Stromal cell of bone marrow (primary cell): Measurements from ENCODE around the gene TMEM131.
A peak's percentile ranks its signal among the peaks of the same experiment; 100 is the strongest.
"Not testable (repeated sequence)": the region's sequence is repeated elsewhere in the genome, so short reads cannot be mapped to it uniquely, and the experiment has no call there.

Experiments
- DNase-seq: peaks from one replicate; pipeline ENCODE4 v3.0.0-alpha.2; 2012; ENCODE audit warnings: low read depth

The TMEM131 gene

GRCh38 chr2:97995734-97996624 is at the start of gene TMEM131:
TMEM131 (minus strand) TSS chr2:97995948; CDS start chr2:97995662, 286 bp downstream.
- peak; percentile 85 for DNase-seq

GRCh38 chr2:98044730-98045129 is 49.0 kb upstream of the TMEM131 start:
- DNase-seq = not testable (repeated sequence)

GRCh38 chr2:98043101-98043500 is 47.4 kb upstream of the TMEM131 start:
- no peak for DNase-seq

DNA sequence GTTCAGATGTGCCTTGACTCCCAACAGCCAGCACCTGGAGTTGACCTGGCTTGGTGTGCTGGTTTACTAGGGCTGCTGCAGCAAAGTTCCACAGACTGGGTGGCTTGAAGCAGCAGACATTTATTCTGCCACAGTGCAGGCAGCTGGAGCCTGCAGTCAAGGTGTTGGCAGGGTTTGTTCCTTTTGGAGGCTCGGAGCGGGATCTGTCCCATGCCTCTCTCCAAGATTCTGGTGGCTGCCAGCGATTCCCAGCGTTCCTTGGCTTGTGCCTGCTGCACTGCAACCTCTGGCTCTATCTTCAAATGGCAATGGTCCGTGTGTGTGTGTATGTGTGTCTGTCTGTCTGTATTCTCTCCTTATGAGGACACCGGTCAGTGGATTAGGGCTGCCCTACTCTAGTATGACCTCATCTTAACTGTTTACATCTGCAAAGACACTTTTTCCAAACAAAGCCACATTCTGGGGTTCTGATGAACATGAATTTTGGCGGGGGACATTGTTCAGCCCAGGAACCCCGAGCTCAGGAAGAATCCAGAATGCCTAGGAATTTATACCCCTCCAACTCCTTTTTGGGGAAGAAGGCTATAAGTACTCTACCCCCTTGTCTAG is 44.7 kb upstream of the TMEM131 start:
- DNase-seq = no peak

GRCh38 chr2:98039085-98039756 is 43.5 kb upstream of the TMEM131 start:
- DNase-seq = no peak

GRCh38 chr2:98037666-98038336 is 42.1 kb upstream of the TMEM131 start:
- DNase-seq = no peak

- DNase-seq = no peak
Observed at GRCh38 chr2:98037206-98037605, 41.5 kb upstream of the TMEM131 start.

- no peak for DNase-seq
Observed at GRCh38 chr2:98036349-98037000, 40.7 kb upstream of the TMEM131 start.

- no peak for DNase-seq
Observed at GRCh38 chr2:98034745-98035144, 39.0 kb upstream of the TMEM131 start.

DNA sequence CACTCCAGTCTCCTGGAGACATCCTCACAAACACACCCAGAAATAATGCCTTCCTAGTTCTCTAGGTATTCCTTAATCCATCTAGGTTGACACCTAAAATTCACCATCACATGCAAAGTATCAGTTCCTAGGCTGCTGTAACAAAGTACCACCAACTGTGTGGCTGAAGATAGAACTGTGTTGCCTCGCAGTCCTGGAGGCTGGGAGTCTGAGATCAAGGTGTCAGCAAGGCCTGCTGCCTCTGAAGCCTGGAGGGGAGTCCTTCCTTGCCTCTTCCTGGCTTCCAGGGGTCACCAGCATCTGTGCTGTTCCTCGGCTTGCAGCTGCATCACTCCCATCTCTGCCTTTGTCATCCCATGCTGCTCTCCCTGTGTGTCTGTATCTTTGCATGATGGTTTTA is 36.3 kb upstream of the TMEM131 start:
- DNase-seq = no peak

DNA sequence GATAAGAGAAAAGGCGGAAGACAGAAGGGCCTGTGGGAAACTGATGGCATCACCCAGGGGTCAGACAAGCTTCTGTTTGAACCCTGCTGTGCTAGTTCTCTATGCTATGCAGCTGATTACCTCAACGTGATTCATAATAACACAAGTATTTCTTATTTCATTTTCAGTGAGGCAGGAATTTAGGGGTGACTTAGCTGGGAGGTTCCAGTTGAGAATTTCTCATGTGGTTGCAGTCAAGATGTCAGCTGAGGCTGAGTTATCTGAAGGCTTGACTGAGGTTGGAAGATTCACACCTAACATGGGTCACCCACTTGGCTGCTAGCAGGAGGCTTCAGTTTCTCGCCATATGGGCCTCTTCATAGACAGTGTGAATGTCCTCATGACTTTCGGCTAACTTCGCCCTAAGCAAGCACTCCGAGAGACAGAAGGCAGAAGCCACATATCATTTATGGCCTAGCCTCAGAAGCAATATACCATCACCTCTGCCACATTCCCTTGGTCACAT is 34.0 kb upstream of the TMEM131 start:
- no peak for DNase-seq

DNA sequence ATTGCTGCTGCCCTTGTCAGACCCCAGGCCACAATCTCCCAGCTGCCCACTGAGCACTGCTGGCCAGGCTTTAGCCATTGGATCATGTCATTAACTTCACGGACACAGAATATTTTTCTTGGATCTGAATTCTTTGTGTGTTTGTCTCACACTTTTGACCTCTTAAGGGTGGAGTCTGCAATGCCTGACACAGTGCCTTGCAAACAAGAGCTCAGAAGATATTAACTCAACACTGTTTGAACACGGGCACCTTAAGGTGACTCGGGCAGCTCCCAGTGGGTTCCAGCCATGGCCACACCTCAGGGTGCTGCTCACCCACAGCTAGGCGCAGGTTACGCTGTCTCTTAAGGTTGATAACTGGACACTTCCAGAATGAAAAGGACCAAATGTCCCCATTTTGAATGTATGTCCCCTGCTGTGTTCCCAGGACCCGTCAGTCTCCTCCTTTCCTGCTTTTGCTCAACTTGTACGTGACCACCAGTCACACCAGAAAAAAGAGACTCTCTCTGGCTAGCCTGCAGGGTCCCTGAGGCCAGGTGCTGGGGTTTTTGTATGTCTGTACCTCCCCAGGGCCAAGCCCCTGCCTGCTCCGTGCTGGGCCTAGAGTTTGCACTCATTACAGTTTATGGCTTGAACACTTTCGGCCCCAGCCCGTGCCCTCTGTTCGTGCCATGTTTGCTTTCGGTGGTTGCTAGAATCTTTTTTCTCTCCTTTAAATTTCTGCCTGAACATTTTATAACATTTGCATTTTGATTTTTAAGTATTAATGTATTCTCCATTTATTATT is 33.4 kb upstream of the TMEM131 start:
- no peak for DNase-seq

DNA sequence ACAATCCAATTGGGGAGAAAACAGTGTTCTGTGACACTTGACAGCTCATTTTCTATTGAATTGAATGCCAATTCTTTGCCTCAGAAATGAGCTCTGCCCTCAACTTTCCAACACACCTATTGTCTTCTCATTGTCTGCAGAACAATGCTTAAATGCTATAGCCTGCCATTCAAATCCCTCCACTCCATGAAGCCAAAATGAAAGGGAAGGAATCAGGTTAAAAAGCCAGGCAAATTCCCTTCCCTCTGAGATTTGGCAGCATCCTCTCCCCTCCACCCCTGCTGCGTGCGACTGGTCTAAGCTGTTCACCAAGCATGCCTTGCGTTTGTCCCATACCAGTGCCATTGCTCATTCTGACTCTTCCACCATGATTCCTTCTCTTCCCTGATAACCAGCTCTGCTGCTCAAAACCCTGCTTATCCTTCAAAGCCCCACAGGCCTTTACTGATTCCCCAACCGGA is 32.4 kb upstream of the TMEM131 start:
- DNase-seq = no peak

GRCh38 chr2:98027538-98027937 is 31.8 kb upstream of the TMEM131 start:
- no peak for DNase-seq

- DNase-seq = no peak
Observed at GRCh38 chr2:98026927-98027522, 31.3 kb upstream of the TMEM131 start.

DNA sequence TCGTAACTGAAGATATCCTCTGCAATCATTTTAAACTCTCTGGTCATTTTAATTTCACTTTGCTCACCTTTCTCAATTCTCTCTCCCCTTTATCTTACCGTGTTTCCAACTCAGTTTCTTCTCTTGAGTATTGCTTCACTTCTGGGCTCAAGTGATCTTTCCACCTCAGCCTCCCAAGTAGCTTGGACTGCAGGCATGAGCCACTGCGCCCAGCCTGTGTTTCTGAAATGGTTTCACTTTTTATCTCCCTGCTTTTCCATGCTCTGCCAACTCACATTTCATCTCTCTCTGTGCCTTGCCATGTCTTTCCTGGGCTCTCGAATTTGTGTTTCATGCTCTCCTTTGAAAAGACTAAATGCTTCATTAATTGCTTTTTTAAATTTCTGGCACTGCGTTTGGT is 30.5 kb upstream of the TMEM131 start:
- DNase-seq = no peak

GRCh38 chr2:98025481-98026037 is 29.8 kb upstream of the TMEM131 start:
- DNase-seq = no peak

DNA sequence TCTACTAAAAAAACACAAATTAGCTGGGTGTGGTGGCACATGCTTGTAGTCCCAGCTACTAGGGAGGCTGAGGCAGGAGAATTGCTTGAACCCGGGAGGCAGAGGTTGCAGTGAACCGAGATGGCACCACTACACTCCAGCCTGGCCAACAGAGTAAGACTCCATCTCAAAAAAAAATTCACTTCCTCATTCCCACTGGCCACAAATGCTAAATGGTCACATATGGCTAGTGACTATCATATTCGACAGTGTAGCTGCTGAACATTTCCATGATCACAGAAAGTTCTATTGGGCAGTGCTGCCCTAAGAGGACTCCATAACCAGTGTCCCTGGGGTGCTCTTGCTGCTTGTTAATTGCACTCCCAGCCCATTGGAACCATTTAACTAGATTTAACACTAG is 26.3 kb upstream of the TMEM131 start:
- not testable (repeated sequence) for DNase-seq

DNA sequence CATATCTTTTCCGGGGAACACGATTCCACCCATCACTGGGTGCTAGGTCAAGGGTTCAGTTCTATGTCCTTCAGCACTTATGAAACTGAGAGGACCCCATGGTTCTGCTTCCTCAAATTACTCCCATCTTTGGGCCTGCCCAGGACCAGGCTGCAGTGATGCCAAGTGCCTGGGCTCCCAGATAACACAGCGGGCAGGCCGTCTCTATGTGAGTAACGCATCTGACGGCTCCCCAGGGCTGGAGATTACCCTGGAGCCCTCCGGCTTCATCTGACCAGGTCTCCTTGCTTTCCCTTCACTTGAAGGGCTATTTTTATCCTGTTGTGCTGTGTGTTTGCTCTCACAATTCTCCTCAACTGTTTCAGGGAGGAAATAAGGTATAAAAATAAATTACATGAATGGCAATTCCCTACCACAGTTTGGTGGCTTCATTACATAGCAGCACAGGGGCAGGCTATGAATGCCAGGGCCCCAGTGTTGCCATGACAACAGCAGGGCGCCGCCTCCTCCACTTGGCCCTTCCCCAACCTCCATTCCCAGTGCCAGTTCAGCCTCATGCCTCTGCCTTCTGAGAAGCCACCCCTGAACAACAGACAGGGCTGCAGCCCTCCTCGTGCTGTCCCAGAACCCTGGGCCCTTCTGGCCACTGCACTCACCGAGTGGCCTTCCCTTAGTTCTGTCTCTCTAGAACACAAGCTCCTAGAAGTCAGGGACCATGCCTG is 25.4 kb upstream of the TMEM131 start:
- DNase-seq = no peak
